ENCODE measurements around the gene LRCH4.

Gene LRCH4

GRCh38 chr7:100598425-100598824 lies 12.5 kb upstream of the LRCH4 start:
- no peak for FAIRE-seq
- DNase-seq (ENCODE audit: insufficient read length, low spot score): no peak
- TF ChIP-seq POU2F2 (IDR thresholded peaks at IDR 0.05; ENCODE audit: low read depth, low read length) (no peak), SPI1 (IDR thresholded peaks at IDR 0.05; ENCODE audit: low read depth, low read length) (no peak), PAX5 (IDR thresholded peaks at IDR 0.05; ENCODE audit: insufficient read depth, low read length, severe bottlenecking) (no peak), POLR2AphosphoS5 (IDR thresholded peaks at IDR 0.05; ENCODE audit: low read depth, low read length) (no peak)

- FAIRE-seq: no peak
- no peak for DNase-seq (ENCODE audit: insufficient read length, low spot score)
- TF ChIP-seq POU2F2 (IDR thresholded peaks at IDR 0.05; ENCODE audit: low read depth, low read length) (no peak), POLR2A (IDR thresholded peaks at IDR 0.05; ENCODE audit: low read depth, low read length) (no peak), PAX5 (IDR thresholded peaks at IDR 0.05; ENCODE audit: insufficient read depth, low read length, severe bottlenecking) (no peak), SPI1 (IDR thresholded peaks at IDR 0.05; ENCODE audit: low read depth, low read length) (no peak), TAF1 (IDR thresholded peaks at IDR 0.05; ENCODE audit: low read depth, low read length) (no peak), POLR2AphosphoS5 (IDR thresholded peaks at IDR 0.05; ENCODE audit: low read depth, low read length) (no peak)
Measured at GRCh38 chr7:100595188-100595587, 9.3 kb upstream of the LRCH4 start.

- no peak for TF ChIP-seq POLR2AphosphoS5 (IDR thresholded peaks at IDR 0.05; ENCODE audit: low read depth, low read length)
- no peak for TF ChIP-seq POLR2A (IDR thresholded peaks at IDR 0.05; ENCODE audit: low read depth, low read length)
- TF ChIP-seq SPI1 (IDR thresholded peaks at IDR 0.05; ENCODE audit: low read depth, low read length): no peak
- DNase-seq (ENCODE audit: insufficient read length, low spot score) (no peak), FAIRE-seq (no peak)
Measured at GRCh38 chr7:100591596-100591995, 5.7 kb upstream of the LRCH4 start.

GRCh38 chr7:100590077-100590737 lies 4.3 kb upstream of the LRCH4 start:
- DNase-seq (ENCODE audit: insufficient read length, low spot score): no peak
- TF ChIP-seq POLR2A (IDR thresholded peaks at IDR 0.05; ENCODE audit: low read depth, low read length) (no peak), TAF1 (IDR thresholded peaks at IDR 0.05; ENCODE audit: low read depth, low read length) (no peak)
- FAIRE-seq: no peak

- DNase-seq (ENCODE audit: insufficient read length, low spot score) (no peak), FAIRE-seq (no peak)
- TF ChIP-seq POLR2A (IDR thresholded peaks at IDR 0.05; ENCODE audit: low read depth, low read length): no peak
- no peak for TF ChIP-seq SPI1 (IDR thresholded peaks at IDR 0.05; ENCODE audit: low read depth, low read length)
- TF ChIP-seq POLR2AphosphoS5 (IDR thresholded peaks at IDR 0.05; ENCODE audit: low read depth, low read length): no peak
- no peak for TF ChIP-seq PAX5 (IDR thresholded peaks at IDR 0.05; ENCODE audit: insufficient read depth, low read length, severe bottlenecking)
- no peak for TF ChIP-seq POU2F2 (IDR thresholded peaks at IDR 0.05; ENCODE audit: low read depth, low read length)
- TF ChIP-seq TAF1 (IDR thresholded peaks at IDR 0.05; ENCODE audit: low read depth, low read length): no peak
Measured at GRCh38 chr7:100589341-100589947, 3.5 kb upstream of the LRCH4 start.

GRCh38 chr7:100588438-100588837 lies 2.5 kb upstream of the LRCH4 start:
- no peak for FAIRE-seq
- TF ChIP-seq SPI1 (IDR thresholded peaks at IDR 0.05; ENCODE audit: low read depth, low read length) (no peak), POLR2AphosphoS5 (IDR thresholded peaks at IDR 0.05; ENCODE audit: low read depth, low read length) (no peak), POU2F2 (IDR thresholded peaks at IDR 0.05; ENCODE audit: low read depth, low read length) (no peak), PAX5 (IDR thresholded peaks at IDR 0.05; ENCODE audit: insufficient read depth, low read length, severe bottlenecking) (no peak), TAF1 (IDR thresholded peaks at IDR 0.05; ENCODE audit: low read depth, low read length) (no peak), POLR2A (IDR thresholded peaks at IDR 0.05; ENCODE audit: low read depth, low read length) (no peak)
- no peak for DNase-seq (ENCODE audit: insufficient read length, low spot score)

- FAIRE-seq: peak; percentile 100
- peak; percentile 100 for DNase-seq (ENCODE audit: insufficient read length, low spot score)
- no peak for TF ChIP-seq SPI1 (IDR thresholded peaks at IDR 0.05; ENCODE audit: low read depth, low read length)
- peak; percentile 57; the same call in 1 of the 2 replicates for TF ChIP-seq TAF1 (IDR thresholded peaks at IDR 0.05; ENCODE audit: low read depth, low read length)
- no peak for TF ChIP-seq POU2F2 (IDR thresholded peaks at IDR 0.05; ENCODE audit: low read depth, low read length)
- TF ChIP-seq PAX5 (IDR thresholded peaks at IDR 0.05; ENCODE audit: insufficient read depth, low read length, severe bottlenecking): no peak
- TF ChIP-seq POLR2A (IDR thresholded peaks at IDR 0.05; ENCODE audit: low read depth, low read length): no peak
- TF ChIP-seq POLR2AphosphoS5 (IDR thresholded peaks at IDR 0.05; ENCODE audit: low read depth, low read length): no peak
Measured at GRCh38 chr7:100586266-100587025, 517 bp upstream of the LRCH4 start, which contains the start of gene FBXO24. Gene FBXO24, plus strand, starts transcription at chr7:100586328. Its CDS starts 298 bp downstream, at chr7:100586626.

GRCh38 chr7:100584683-100585510 lies 1.0 kb downstream of the LRCH4 start:
- TF ChIP-seq POU2F2 (IDR thresholded peaks at IDR 0.05; ENCODE audit: low read depth, low read length) (no peak), POLR2A (IDR thresholded peaks at IDR 0.05; ENCODE audit: low read depth, low read length) (no peak), PAX5 (IDR thresholded peaks at IDR 0.05; ENCODE audit: insufficient read depth, low read length, severe bottlenecking) (no peak), SPI1 (IDR thresholded peaks at IDR 0.05; ENCODE audit: low read depth, low read length) (no peak), TAF1 (IDR thresholded peaks at IDR 0.05; ENCODE audit: low read depth, low read length) (no peak), POLR2AphosphoS5 (IDR thresholded peaks at IDR 0.05; ENCODE audit: low read depth, low read length) (no peak)
- FAIRE-seq (peak; percentile 72), DNase-seq (ENCODE audit: insufficient read length, low spot score) (no peak)
